ENCODE results near the gene NPFFR2. TPM values are rescaled to one million over a fixed set of nuclear protein-coding genes. Genes with fewer than 3 reads are reported as not detected.
A peak's percentile ranks its signal among the peaks of the same experiment; 100 is the strongest.

Gene NPFFR2
- total and polyA plus RNA-seq, 9 of the 15 experiments (the other 6 are each of a cell fraction or from before 2014, with no cell fraction given), result 0.15 to 0.98 (median 0.48) TPM

- TF ChIP-seq ZNF174 (CRISPR knock-in tag; IDR thresholded peaks at IDR 0.05), result no peak
- no peak for TF ChIP-seq CREB3 (tag; conservative IDR thresholded peaks at IDR 0.05; ENCODE audit: low read depth)
- TF ChIP-seq TOE1 (IDR thresholded peaks at IDR 0.05; ENCODE audit: borderline replicate concordance), result peak; percentile 92
- TF ChIP-seq TOE1 (CRISPR knock-in tag; IDR thresholded peaks at IDR 0.05; ENCODE audit: borderline replicate concordance, low read depth), result no peak
- TF ChIP-seq RBM17 (IDR thresholded peaks at IDR 0.05; ENCODE audit: borderline replicate concordance, low read depth, low read length), result no peak
- no peak for TF ChIP-seq SP2 (IDR thresholded peaks at IDR 0.05; ENCODE audit: extremely low read depth, low read depth, low read length, poor library complexity, severe bottlenecking)
- TF ChIP-seq RNF219 (CRISPR knock-in tag; IDR thresholded peaks at IDR 0.05), result no peak
- TF ChIP-seq DIDO1 (tag; IDR thresholded peaks at IDR 0.05; ENCODE audit: low read depth), result no peak
- no peak for TF ChIP-seq ZNF398 (CRISPR knock-in tag; IDR thresholded peaks at IDR 0.05)
- no peak for TF ChIP-seq RCOR1 (IDR thresholded peaks at IDR 0.05; ENCODE audit: borderline replicate concordance in 1 of 2, low read depth in 2 of 2, low read length in 2 of 2)
- TF ChIP-seq ZNF586 (CRISPR knock-in tag; conservative IDR thresholded peaks at IDR 0.05), result no peak
- peak; percentile 97 to 98 for TF ChIP-seq TRIM24 (IDR thresholded peaks at IDR 0.05)
Observed at GRCh38 chr4:72112514-72113156, 80.8 kb downstream of the NPFFR2 start (continued).
